Bronchial epithelial cell (primary cell): ENCODE data around the gene RAI1. TPM values are rescaled to one million over a fixed set of nuclear protein-coding genes. Genes with fewer than 3 reads are reported as not detected.

ENCODE experiments used
- DNase-seq: peaks from one replicate; pipeline ENCODE4 v3.0.0-alpha.2; 2010; ENCODE audit warnings: low read depth
- FAIRE-seq: peaks from 2 replicates; lab custom pipeline; 2011; peaks lifted over from hg19 to GRCh38; lab: Jason Lieb, UNC
- H3K27me3 ChIP-seq: 2 replicates; pipeline ENCODE4 v1.5.1; 2011; ENCODE audit warnings: low read length; ENCODE audit not compliant: control insufficient read depth, insufficient read depth
- H3K36me3 ChIP-seq: 2 replicates; pipeline ENCODE4 v1.5.1; 2011; ENCODE audit warnings: low read length; ENCODE audit not compliant: control insufficient read depth, insufficient read depth
- H3K4me3 ChIP-seq: 2 replicates; pipeline ENCODE4 v1.5.1; 2011; ENCODE audit warnings: mild to moderate bottlenecking, low read depth, low read length, control low read depth
- total RNA-seq: library from RNA; depleted of rRNA; stranded (reverse); fragments of >200 nt; gene quantifications from 2 replicates; pipeline ENCODE4 v1.2.1, GENCODE V29; 2014
- TF ChIP-seq, protein P1 (sequence below): IDR thresholded peaks from 2 replicates; pipeline ENCODE4 v1.5.1; 2011; ENCODE audit warnings: mild to moderate bottlenecking, moderate library complexity, low read length, control low read depth, inconsistent platforms; ENCODE audit not compliant: insufficient read depth, severe bottlenecking

The RAI1 gene
- total RNA-seq, 1 donor from 2014 or later = 7.4 TPM

DNA sequence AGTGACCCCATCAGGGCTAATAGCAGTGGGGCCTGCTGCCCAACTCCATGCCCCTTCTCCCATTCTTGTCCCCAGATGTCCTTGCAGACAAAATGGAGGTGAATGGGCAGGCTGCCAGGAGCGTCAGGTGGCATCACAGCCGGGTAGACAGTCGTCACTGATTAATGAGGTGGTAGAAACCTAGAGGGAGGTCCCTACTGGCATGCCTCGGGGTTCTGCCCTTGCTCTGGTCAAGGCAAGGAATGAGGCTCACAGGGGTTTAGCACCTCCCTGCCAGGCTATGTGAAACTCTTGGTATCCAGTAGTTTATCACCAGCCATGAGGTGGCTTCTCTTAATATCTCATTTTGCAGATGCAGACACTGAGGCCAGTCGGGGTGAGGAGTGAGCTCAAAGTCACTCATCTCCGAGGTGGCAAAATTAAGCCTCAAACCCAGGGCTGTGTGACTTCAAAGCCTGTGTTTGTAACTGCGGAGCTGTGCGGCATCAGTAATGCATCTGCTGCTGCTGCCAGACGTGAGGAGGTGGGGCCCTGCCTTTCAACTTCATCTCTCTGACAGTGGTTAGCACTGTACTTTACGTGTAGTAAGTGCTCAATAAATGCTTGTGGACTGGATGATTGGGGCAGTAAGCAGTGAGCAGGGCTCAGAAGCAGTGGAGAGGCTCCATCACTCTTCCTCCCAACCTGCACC is 21.3 kb downstream of the RAI1 start:
- Histone ChIP-seq H3K27me3 (no peaks in the 10 kb centered on the region), H3K36me3 (peaks cover 4% of the 10 kb centered on the region), H3K4me3 (no peak overlapping the region)
- FAIRE-seq (no peak), DNase-seq (no peak)
- TF ChIP-seq, protein P1, sequence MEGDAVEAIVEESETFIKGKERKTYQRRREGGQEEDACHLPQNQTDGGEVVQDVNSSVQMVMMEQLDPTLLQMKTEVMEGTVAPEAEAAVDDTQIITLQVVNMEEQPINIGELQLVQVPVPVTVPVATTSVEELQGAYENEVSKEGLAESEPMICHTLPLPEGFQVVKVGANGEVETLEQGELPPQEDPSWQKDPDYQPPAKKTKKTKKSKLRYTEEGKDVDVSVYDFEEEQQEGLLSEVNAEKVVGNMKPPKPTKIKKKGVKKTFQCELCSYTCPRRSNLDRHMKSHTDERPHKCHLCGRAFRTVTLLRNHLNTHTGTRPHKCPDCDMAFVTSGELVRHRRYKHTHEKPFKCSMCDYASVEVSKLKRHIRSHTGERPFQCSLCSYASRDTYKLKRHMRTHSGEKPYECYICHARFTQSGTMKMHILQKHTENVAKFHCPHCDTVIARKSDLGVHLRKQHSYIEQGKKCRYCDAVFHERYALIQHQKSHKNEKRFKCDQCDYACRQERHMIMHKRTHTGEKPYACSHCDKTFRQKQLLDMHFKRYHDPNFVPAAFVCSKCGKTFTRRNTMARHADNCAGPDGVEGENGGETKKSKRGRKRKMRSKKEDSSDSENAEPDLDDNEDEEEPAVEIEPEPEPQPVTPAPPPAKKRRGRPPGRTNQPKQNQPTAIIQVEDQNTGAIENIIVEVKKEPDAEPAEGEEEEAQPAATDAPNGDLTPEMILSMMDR = no peak

DNA sequence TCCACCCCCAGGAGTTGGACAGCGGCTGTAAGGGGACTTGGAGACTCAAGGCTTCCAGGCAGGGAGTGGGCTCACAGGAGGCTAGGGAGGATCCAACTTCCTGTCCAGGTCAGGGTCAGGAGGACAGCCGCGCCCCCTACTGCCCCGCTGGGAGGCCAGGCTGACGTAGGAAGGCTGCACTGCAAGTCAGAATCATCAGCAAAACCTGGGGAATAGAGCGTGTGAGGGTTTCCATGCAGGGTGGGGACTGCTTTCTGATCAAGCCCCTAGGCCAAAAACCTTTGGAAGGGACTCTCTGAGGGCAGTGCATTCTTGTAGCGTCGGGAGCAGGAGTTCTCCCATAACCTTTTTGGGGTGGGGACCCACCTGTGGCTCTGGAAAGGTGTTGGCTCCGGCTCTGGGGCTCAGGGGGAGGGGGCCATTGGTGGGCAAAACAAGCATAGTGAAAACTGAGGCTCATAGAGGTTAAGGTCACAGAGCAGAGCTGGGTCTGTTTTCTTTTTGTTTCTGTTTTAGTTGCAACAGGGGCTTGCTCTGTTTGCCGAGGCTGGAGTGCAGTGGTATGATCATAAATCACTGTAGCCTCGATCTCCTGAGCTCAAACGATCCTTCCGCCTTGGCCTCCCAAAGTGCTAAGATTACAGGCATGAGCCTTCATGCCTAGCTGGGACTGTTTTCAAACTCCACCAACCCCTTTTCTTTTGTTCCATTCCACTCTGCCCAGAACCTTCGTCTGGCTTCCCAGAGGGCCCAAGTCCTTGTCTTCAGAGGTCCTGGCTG is 22.1 kb downstream of the RAI1 start:
- FAIRE-seq = no peak

DNA sequence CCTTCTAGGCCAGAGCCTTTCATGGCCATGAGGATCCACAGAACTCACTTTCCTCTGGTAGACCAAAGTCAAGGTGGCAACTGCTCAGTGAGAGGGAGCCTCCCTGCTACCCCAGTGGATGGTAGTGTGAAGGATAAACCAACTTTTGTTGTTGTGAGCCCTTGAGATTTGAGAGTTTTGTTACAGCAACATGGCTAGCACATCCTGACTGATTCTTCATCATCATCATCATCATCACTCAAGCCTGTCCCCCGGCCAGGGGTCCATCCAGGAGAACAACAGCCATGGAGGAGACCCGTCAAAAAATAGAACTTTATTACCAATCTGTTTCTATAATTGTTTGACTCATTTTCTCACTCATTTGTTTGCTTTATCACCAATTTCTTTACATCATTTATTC is 23.7 kb downstream of the RAI1 start:
- no peak for DNase-seq
- TF ChIP-seq, protein P1 = no peak
- FAIRE-seq = no peak
- H3K36me3 ChIP-seq = peaks cover 4% of the 10 kb centered on the region
- no peak overlapping the region for H3K4me3 ChIP-seq
- no peaks in the 10 kb centered on the region for H3K27me3 ChIP-seq

More for the DNA sequence above, 22.1 kb downstream of the RAI1 start:
- H3K36me3 ChIP-seq = peaks cover 4% of the 10 kb centered on the region
- TF ChIP-seq, protein P1 = no peak
- H3K4me3 ChIP-seq = no peak overlapping the region
- DNase-seq = no peak
- H3K27me3 ChIP-seq = no peaks in the 10 kb centered on the region

DNA sequence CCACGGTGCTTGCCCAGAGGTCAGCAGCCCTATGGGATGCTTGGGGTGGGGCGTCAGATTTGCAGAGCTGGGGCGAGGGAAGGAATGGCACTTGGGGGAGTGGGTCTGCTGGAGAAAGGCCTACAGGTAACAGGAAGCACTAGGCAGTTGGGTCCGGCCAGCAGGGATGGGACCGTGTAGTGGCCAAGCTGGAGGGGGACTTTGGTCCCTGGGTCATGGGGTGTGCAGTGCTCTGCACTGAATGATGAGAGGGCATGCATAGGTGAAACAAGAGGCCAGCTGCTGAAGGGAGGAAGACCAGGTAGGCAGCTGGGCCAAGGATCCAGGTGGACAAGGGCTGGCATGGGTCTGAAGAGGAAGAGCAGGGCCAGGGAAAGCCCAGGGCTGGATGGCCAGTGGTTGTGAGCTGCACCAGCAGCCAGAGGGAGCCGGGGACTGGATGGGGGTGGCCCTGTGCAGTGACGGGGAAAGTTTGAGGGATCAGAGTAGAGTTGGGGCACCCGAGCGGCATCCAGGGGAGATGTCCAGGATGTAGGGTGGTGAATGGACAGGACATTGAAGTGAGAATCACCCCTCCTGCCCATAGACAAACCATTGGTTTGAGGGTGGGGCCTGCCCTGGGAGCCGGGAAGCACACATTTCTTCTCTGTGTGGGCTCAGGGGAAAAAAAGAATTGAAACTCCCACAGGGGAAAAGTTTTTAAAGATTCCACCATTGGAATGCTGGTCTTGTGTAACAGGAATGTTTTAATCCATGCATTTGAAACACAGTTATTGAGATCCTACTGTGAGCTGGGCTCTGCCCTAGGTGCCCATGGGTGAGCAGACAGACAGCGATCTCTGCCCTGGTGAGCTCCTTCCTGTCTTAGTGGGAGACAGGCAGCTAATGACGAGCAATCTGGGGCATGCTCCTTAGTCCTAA is 25.1 kb downstream of the RAI1 start:
- DNase-seq (no peak), FAIRE-seq (no peak)
- peaks cover 4% of the 10 kb centered on the region for H3K36me3 ChIP-seq
- TF ChIP-seq, protein P1 = no peak
- no peaks in the 10 kb centered on the region for H3K27me3 ChIP-seq
- no peak overlapping the region for H3K4me3 ChIP-seq

DNA sequence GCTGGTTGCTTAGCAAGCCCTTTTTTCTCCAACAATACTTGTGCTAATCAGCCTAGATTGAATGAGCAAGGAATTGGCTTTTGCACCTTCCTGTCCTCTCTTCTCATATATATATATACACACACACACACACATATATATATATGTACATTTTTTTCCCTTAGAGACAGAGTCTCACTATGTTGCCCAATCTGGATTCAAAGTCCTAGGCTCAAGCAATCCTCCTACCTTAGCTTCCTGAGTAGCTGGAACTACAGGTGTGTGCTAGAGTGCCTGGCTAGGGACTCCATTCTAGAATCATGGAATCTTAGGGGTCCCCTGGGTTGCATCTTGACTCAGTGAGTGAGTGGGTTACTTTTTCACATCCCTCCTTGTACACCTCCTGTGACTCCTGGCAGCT is 27.0 kb downstream of the RAI1 start:
- TF ChIP-seq, protein P1 = no peak
- Histone ChIP-seq H3K4me3 (no peak overlapping the region), H3K27me3 (no peaks in the 10 kb centered on the region), H3K36me3 (peaks cover 2% of the 10 kb centered on the region)
- DNase-seq (no peak), FAIRE-seq (no peak)
